ENCODE data around the gene UBAC2. TPM values are rescaled to one million over a fixed set of nuclear protein-coding genes. Genes with fewer than 3 reads are reported as not detected.

Gene UBAC2
- total RNA-seq, result 57.7 TPM

DNA sequence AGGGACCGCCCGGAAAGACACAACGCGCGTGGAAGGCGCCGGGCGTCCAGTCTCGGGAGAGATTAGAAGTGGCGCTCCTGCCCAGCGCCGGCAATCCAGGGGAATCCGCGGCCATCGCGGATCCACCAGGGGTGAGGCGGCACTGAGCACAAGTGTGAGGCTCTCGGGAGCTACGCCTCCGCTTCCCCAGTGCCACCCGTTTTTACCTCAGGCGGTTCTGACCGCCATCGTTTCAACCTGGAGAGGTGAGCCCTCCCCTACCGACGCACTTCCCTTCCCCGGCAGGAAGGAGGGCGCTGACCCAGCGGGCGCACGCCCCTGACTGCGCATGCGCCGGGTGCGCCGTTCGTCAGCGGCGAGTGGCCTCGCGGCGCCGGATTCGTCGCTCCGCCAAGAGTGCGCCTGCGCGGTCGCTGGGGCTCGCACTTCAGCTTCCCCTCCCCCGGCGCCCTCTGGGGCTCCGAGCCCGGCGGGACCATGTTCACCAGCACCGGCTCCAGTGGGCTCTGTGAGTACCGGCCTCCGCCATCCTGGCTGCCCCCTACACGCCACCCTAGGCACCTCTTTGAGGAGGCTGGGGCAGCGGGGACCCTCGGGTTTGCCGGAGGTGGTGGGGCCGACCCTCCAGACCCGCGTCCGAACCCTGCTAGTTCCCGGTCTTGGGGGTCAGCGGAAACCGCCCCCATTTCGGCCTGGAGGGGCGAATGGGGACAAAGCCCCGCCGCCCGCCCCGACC lies at the start of gene UBAC2:
TSS of gene UBAC2 (plus strand) at position 423 of the 736 bp plus-strand sequence. CDS start at position 478, 55 bp downstream.
- intact Hi-C loops (cut with DNase I), result no loop called here
- H3K4me1 ChIP-seq, result peaks cover 45% of the 10 kb centered on the region
- H3K27ac ChIP-seq, result peak within 1 kb of the TSS; percentile 94
- peak within 1 kb of the TSS; percentile 88 to 99 for H3K4me3 ChIP-seq
- no peaks in the 10 kb centered on the region for H3K36me3 ChIP-seq
- no peaks in the 10 kb centered on the region for H3K9me3 ChIP-seq
- no peaks in the 10 kb centered on the region for H3K27me3 ChIP-seq
- peak; percentile 94 to 96 for DNase-seq (ENCODE audit: extremely low spot score in 2 of 2)
- TF ChIP-seq POLR2A (IDR thresholded peaks at IDR 0.05) (peak; percentile 90 to 93), POLR2AphosphoS5 (IDR thresholded peaks at IDR 0.05; ENCODE audit: insufficient read depth in 1 of 2, low read depth in 1 of 2) (peak; percentile 59 to 99)
- TF ChIP-seq, protein P1, sequence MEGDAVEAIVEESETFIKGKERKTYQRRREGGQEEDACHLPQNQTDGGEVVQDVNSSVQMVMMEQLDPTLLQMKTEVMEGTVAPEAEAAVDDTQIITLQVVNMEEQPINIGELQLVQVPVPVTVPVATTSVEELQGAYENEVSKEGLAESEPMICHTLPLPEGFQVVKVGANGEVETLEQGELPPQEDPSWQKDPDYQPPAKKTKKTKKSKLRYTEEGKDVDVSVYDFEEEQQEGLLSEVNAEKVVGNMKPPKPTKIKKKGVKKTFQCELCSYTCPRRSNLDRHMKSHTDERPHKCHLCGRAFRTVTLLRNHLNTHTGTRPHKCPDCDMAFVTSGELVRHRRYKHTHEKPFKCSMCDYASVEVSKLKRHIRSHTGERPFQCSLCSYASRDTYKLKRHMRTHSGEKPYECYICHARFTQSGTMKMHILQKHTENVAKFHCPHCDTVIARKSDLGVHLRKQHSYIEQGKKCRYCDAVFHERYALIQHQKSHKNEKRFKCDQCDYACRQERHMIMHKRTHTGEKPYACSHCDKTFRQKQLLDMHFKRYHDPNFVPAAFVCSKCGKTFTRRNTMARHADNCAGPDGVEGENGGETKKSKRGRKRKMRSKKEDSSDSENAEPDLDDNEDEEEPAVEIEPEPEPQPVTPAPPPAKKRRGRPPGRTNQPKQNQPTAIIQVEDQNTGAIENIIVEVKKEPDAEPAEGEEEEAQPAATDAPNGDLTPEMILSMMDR (IDR thresholded peaks at IDR 0.05), result peak in 1 of 3 experiments; percentile 11

- intact Hi-C loops (cut with DNase I), result no loop called here
- H3K9me3 ChIP-seq, result no peaks in the 10 kb centered on the region
- no peak overlapping the region for H3K4me3 ChIP-seq
- no peaks in the 10 kb centered on the region for H3K36me3 ChIP-seq
- H3K27me3 ChIP-seq, result no peaks in the 10 kb centered on the region
- TF ChIP-seq POLR2A (IDR thresholded peaks at IDR 0.05), result no peak
- TF ChIP-seq, protein P1 (IDR thresholded peaks at IDR 0.05), result no peak
- no peak for TF ChIP-seq POLR2AphosphoS5 (IDR thresholded peaks at IDR 0.05; ENCODE audit: insufficient read depth in 1 of 2, low read depth in 1 of 2)
- H3K27ac ChIP-seq, result no peak overlapping the region
- no peaks in the 10 kb centered on the region for H3K4me1 ChIP-seq
- no peak for DNase-seq (ENCODE audit: extremely low spot score in 2 of 2)
Measured at GRCh38 chr13:99151516-99151915, 49.1 kb upstream of the UBAC2 start.

- H3K9me3 ChIP-seq, result no peaks in the 10 kb centered on the region
- TF ChIP-seq, protein P1 (IDR thresholded peaks at IDR 0.05), result no peak
- TF ChIP-seq POLR2AphosphoS5 (IDR thresholded peaks at IDR 0.05; ENCODE audit: insufficient read depth in 1 of 2, low read depth in 1 of 2), result no peak
- TF ChIP-seq POLR2A (IDR thresholded peaks at IDR 0.05), result no peak
- no peak overlapping the region for H3K27ac ChIP-seq
- no peaks in the 10 kb centered on the region for H3K4me1 ChIP-seq
- H3K36me3 ChIP-seq, result no peaks in the 10 kb centered on the region
- H3K27me3 ChIP-seq, result no peaks in the 10 kb centered on the region
- DNase-seq (ENCODE audit: extremely low spot score in 2 of 2), result no peak
- no peak overlapping the region for H3K4me3 ChIP-seq
- intact Hi-C loops (cut with DNase I), result no loop called here
Measured at GRCh38 chr13:99153219-99153618, 47.4 kb upstream of the UBAC2 start.

- H3K9me3 ChIP-seq, result no peaks in the 10 kb centered on the region
- TF ChIP-seq, protein P1 (IDR thresholded peaks at IDR 0.05), result no peak
- TF ChIP-seq POLR2A (IDR thresholded peaks at IDR 0.05) (no peak), POLR2AphosphoS5 (IDR thresholded peaks at IDR 0.05; ENCODE audit: insufficient read depth in 1 of 2, low read depth in 1 of 2) (no peak)
- DNase-seq (ENCODE audit: extremely low spot score in 2 of 2), result no peak
- H3K27ac ChIP-seq, result no peak overlapping the region
- H3K27me3 ChIP-seq, result no peaks in the 10 kb centered on the region
- no peaks in the 10 kb centered on the region for H3K4me1 ChIP-seq
- no peaks in the 10 kb centered on the region for H3K36me3 ChIP-seq
- intact Hi-C loops (cut with DNase I), result no loop called here
- H3K4me3 ChIP-seq, result no peak overlapping the region
Measured at GRCh38 chr13:99154064-99154463, 46.6 kb upstream of the UBAC2 start.

GRCh38 chr13:99155821-99156220 lies 44.8 kb upstream of the UBAC2 start:
- Histone ChIP-seq H3K27ac (no peak overlapping the region), H3K4me1 (no peaks in the 10 kb centered on the region), H3K36me3 (no peaks in the 10 kb centered on the region), H3K9me3 (no peaks in the 10 kb centered on the region), H3K4me3 (no peak overlapping the region), H3K27me3 (no peaks in the 10 kb centered on the region)
- TF ChIP-seq, protein P1 (IDR thresholded peaks at IDR 0.05), result no peak
- no peak for TF ChIP-seq POLR2AphosphoS5 (IDR thresholded peaks at IDR 0.05; ENCODE audit: insufficient read depth in 1 of 2, low read depth in 1 of 2)
- TF ChIP-seq POLR2A (IDR thresholded peaks at IDR 0.05), result no peak
- DNase-seq (ENCODE audit: extremely low spot score in 2 of 2), result no peak
- intact Hi-C loops (cut with DNase I), result no loop called here
